H9 (cell line): ENCODE measurements around the gene COX6B1. TPM values are rescaled to one million over a fixed set of nuclear protein-coding genes. Genes with fewer than 3 reads are reported as not detected.

Source experiments
- DNase-seq: peaks from one replicate; pipeline ENCODE4 v3.0.0-alpha.2; 2017
- H2AFZ ChIP-seq: one replicate; pipeline ENCODE4 v1.6.1; 2013; ENCODE audit warnings: mild to moderate bottlenecking, low read length, control low read depth, moderate library complexity
- H2AK5ac ChIP-seq: 2 replicates; pipeline ENCODE4 v1.6.1; 2013; ENCODE audit warnings: low read length, control low read depth, mixed read lengths; ENCODE audit not compliant: insufficient read length
- H2BK120ac ChIP-seq: one replicate; pipeline ENCODE4 v1.6.1; 2013; ENCODE audit warnings: low read depth, mild to moderate bottlenecking, low read length, control low read depth, inconsistent platforms; ENCODE audit not compliant: poor library complexity, severe bottlenecking
- H2BK12ac ChIP-seq: 2 replicates; pipeline ENCODE4 v1.6.1; 2013; ENCODE audit warnings: low read length, control low read depth, mixed read lengths, low read depth; ENCODE audit not compliant: insufficient read length
- H2BK15ac ChIP-seq: 2 replicates; pipeline ENCODE4 v1.6.1; 2013; ENCODE audit warnings: low read depth, low read length, control low read depth
- H2BK20ac ChIP-seq: one replicate; pipeline ENCODE4 v1.6.1; 2013; ENCODE audit warnings: low read depth, mild to moderate bottlenecking, low read length, control low read depth, inconsistent platforms; ENCODE audit not compliant: poor library complexity, severe bottlenecking
- H2BK5ac ChIP-seq: 2 replicates; pipeline ENCODE4 v1.6.1; 2013; ENCODE audit warnings: low read length, control low read depth, mixed read lengths; ENCODE audit not compliant: insufficient read length
- H3K14ac ChIP-seq: 2 replicates; pipeline ENCODE4 v1.6.1; 2013; ENCODE audit warnings: low read length, control low read depth; ENCODE audit not compliant: insufficient read depth
- H3K18ac ChIP-seq: 2 replicates; pipeline ENCODE4 v1.6.1; 2013; ENCODE audit warnings: low read depth, mild to moderate bottlenecking, mixed read lengths, low read length, control low read depth; ENCODE audit not compliant: insufficient read length
- H3K23ac ChIP-seq: 2 replicates; pipeline ENCODE4 v1.6.1; 2013; ENCODE audit warnings: low read length, control low read depth, mixed read lengths, low read depth; ENCODE audit not compliant: insufficient read length
- H3K23me2 ChIP-seq: 2 replicates; pipeline ENCODE4 v1.6.1; 2013; ENCODE audit warnings: low read depth, mild to moderate bottlenecking, mixed read lengths, low read length, control low read depth; ENCODE audit not compliant: insufficient read length, poor library complexity, severe bottlenecking
- H3K27ac ChIP-seq: 2 replicates; pipeline ENCODE4 v1.5.1; 2013; ENCODE audit warnings: low read length, control low read depth, mixed read lengths, low read depth; ENCODE audit not compliant: insufficient read length
- H3K27me3 ChIP-seq: 2 replicates; pipeline ENCODE4 v1.6.1; 2013; ENCODE audit warnings: low read length, control low read depth, inconsistent platforms; ENCODE audit not compliant: insufficient read depth
- H3K4ac ChIP-seq: 2 replicates; pipeline ENCODE4 v1.6.1; 2013; ENCODE audit warnings: low read depth, mild to moderate bottlenecking, control low read depth, inconsistent platforms, low read length, moderate library complexity
- H3K4me1 ChIP-seq: 2 replicates; pipeline ENCODE4 v1.6.1; 2013; ENCODE audit warnings: low read length, control low read depth, inconsistent platforms; ENCODE audit not compliant: insufficient read depth
- H3K4me2 ChIP-seq: 2 replicates; pipeline ENCODE4 v1.6.1; 2013; ENCODE audit warnings: low read length, control low read depth, mixed read lengths; ENCODE audit not compliant: insufficient read length, insufficient read depth
- H3K56ac ChIP-seq: 2 replicates; pipeline ENCODE4 v1.6.1; 2013; ENCODE audit warnings: low read depth, mild to moderate bottlenecking, mixed read lengths, low read length, control low read depth; ENCODE audit not compliant: insufficient read length
- H3K79me1 ChIP-seq: 2 replicates; pipeline ENCODE4 v1.6.1; 2013; ENCODE audit warnings: low read depth, mild to moderate bottlenecking, moderate library complexity, low read length, control low read depth, inconsistent platforms; ENCODE audit not compliant: insufficient read depth, poor library complexity, severe bottlenecking
- H3K79me2 ChIP-seq: 2 replicates; pipeline ENCODE4 v1.6.1; 2013; ENCODE audit warnings: low read length, control low read depth, inconsistent platforms; ENCODE audit not compliant: insufficient read depth
- H3K9ac ChIP-seq: 2 replicates; pipeline ENCODE4 v1.6.1; 2013; ENCODE audit warnings: low read length, control low read depth, mixed read lengths; ENCODE audit not compliant: insufficient read length; ENCODE audit errors: extremely low read depth
- H3K9me3 ChIP-seq: one replicate; pipeline ENCODE4 v1.6.1; 2013; ENCODE audit warnings: low read depth, low read length, inconsistent platforms; ENCODE audit not compliant: control insufficient read depth
- H3T11ph ChIP-seq: one replicate; pipeline ENCODE4 v1.6.1; 2013; ENCODE audit warnings: mild to moderate bottlenecking, low read length, control low read depth, inconsistent platforms
- H4K20me1 ChIP-seq: one replicate; pipeline ENCODE4 v1.6.1; 2013; ENCODE audit not compliant: control insufficient read depth, insufficient read length, insufficient read depth
- H4K5ac ChIP-seq: 2 replicates; pipeline ENCODE4 v1.6.1; 2013; ENCODE audit warnings: low read depth, mild to moderate bottlenecking, mixed read lengths, low read length, control low read depth; ENCODE audit not compliant: insufficient read length
- H4K8ac ChIP-seq: replicated peaks from 2 replicates; pipeline ENCODE4 v1.6.1; 2013; ENCODE audit warnings: low read length, control low read depth, mixed read lengths, low read depth; ENCODE audit not compliant: insufficient read length
- H4K91ac ChIP-seq: 2 replicates; pipeline ENCODE4 v1.6.1; 2013; ENCODE audit warnings: low read depth, mild to moderate bottlenecking, moderate library complexity, mixed read lengths, low read length, control low read depth; ENCODE audit not compliant: insufficient read length
- H3K27ac Mint-ChIP-seq, 3 experiments: 2 replicates in 2 of 3; 3 replicates in 1 of 3; pipeline ENCODE4 v1.8.0; 2020 to 2021; ENCODE audit warnings: mixed read lengths in 3 of 3, mild to moderate bottlenecking in 1 of 3, moderate library complexity in 1 of 3
- H3K27me3 Mint-ChIP-seq: 2 replicates; pipeline ENCODE4 v1.8.0; 2021; ENCODE audit warnings: low read depth, mild to moderate bottlenecking, moderate library complexity, mixed read lengths
- H3K36me3 Mint-ChIP-seq, 3 experiments: 2 replicates in 2 of 3; 3 replicates in 1 of 3; pipeline ENCODE4 v1.8.0; 2020 to 2021; ENCODE audit warnings: low read depth in 3 of 3, mixed read lengths in 3 of 3; ENCODE audit not compliant: insufficient read depth in 1 of 3
- H3K4me1 Mint-ChIP-seq, 2 experiments: 2 replicates each; pipeline ENCODE4 v1.8.0; 2020; ENCODE audit warnings: mixed read lengths in 2 of 2
- H3K4me3 Mint-ChIP-seq, 2 experiments: 2 replicates in 1 of 2; 3 replicates in 1 of 2; pipeline ENCODE4 v1.8.0; 2020 to 2021; ENCODE audit warnings: mild to moderate bottlenecking in 2 of 2, mixed read lengths in 2 of 2, moderate library complexity in 1 of 2
- H3K9me3 Mint-ChIP-seq, 2 experiments: 2 replicates in 1 of 2; 3 replicates in 1 of 2; pipeline ENCODE4 v1.8.0; 2020; ENCODE audit warnings: mild to moderate bottlenecking in 2 of 2, mixed read lengths in 2 of 2, moderate library complexity in 1 of 2
- CTCF ChIP-seq: fragments of 200-600 bp; sonication (generic); conservative IDR thresholded peaks from 3 replicates; pipeline ENCODE4 v1.8.0; 2021; ENCODE audit warnings: antibody characterized with exemption, mild to moderate bottlenecking
- WGBS: extraction: QIAGEN DNeasy Blood & Tissue Kit; methylation state at CpG from one replicate; pipeline ENCODE4 v1.1.7; 2013; ENCODE audit warnings: missing lambda C conversion rate, low lambda C conversion rate, mixed read lengths; ENCODE audit not compliant: insufficient read length; ENCODE audit errors: extremely low coverage; 5-methylcytosine and 5-hydroxymethylcytosine counted together
- total RNA-seq: library from RNA; stranded (reverse); gene quantifications from 2 replicates; pipeline ENCODE4 v1.2.1, GENCODE V29; 2021

Gene COX6B1
- total RNA-seq, 1 experiment from 2014 or later, result 432 TPM

- H3K27ac Mint-ChIP-seq, result no peak overlapping the region
- Histone ChIP-seq H3K9ac (no peak overlapping the region), H3K18ac (no peak overlapping the region), H4K91ac (no peak overlapping the region), H4K8ac (no peak overlapping the region), H3K4me1 (no peaks in the 10 kb centered on the region), H4K20me1 (no peaks in the 10 kb centered on the region), H3K79me1 (no peaks in the 10 kb centered on the region), H2BK15ac (no peak overlapping the region), H3K23me2 (no peaks in the 10 kb centered on the region), H2AFZ (no peak overlapping the region), H3K56ac (no peak overlapping the region), H3K23ac (no peak overlapping the region), H3T11ph (no peak overlapping the region), H3K14ac (no peak overlapping the region), H3K27ac (no peak overlapping the region), H2AK5ac (no peak overlapping the region), H3K27me3 (no peaks in the 10 kb centered on the region), H3K79me2 (no peaks in the 10 kb centered on the region), H2BK20ac (no peak overlapping the region), H2BK12ac (no peak overlapping the region), H3K4ac (no peak overlapping the region), H3K9me3 (no peaks in the 10 kb centered on the region), H2BK120ac (no peak overlapping the region), H4K5ac (no peak overlapping the region), H2BK5ac (no peak overlapping the region), H3K4me2 (no peak overlapping the region)
- no peak overlapping the region for H3K4me3 Mint-ChIP-seq
- H3K9me3 Mint-ChIP-seq, result peaks cover 0 to 3% of the 10 kb centered on the region in 2 experiments; a peak in 3 of 5 replicates
- no peak for DNase-seq
- peaks cover 3 to 8% of the 10 kb centered on the region in 2 experiments; a peak in 1 of 4 replicates for H3K4me1 Mint-ChIP-seq
- WGBS, result no CpG with 5 or more reads among the region's 11 CpGs
- H3K27me3 Mint-ChIP-seq, result peaks cover 1% of the 10 kb centered on the region; the same call in 1 of the 2 replicates
- TF ChIP-seq CTCF, result no peak
- no peaks in the 10 kb centered on the region for H3K36me3 Mint-ChIP-seq
Observed at GRCh38 chr19:35692010-35692409, 43.9 kb downstream of the COX6B1 start.
